Omental fat pad (tissue), 4 donors: ENCODE data around the gene FRYL. TPM values are rescaled to one million over a fixed set of nuclear protein-coding genes. Genes with fewer than 3 reads are reported as not detected.
"Not testable (repeated sequence)": the region's sequence is repeated elsewhere in the genome, so short reads cannot be mapped to it uniquely, and the experiment has no call there.

Experiments
- ATAC-seq: fragments of 150-250 bp; one replicate; pipeline ENCODE4 v1.9.1; 2016; ENCODE audit warnings: mild to moderate bottlenecking, moderate library complexity; ENCODE audit not compliant: low FRiP score
- DNase-seq: peaks from one replicate; pipeline ENCODE4 v3.0.0-alpha.2; 2019; ENCODE audit warnings: low spot score
- total RNA-seq, 4 donors: library from RNA; depleted of rRNA; stranded (reverse); fragments of >200 nt; gene quantifications; one replicate each; pipeline ENCODE4 v1.1.0, GENCODE V29; 2016
- TF ChIP-seq, protein P1 (sequence below), 3 donors: fragments of 450-650 bp; IDR thresholded peaks; one replicate each; pipeline ENCODE4 v1.5.1; 2016 to 2017; ENCODE audit warnings: antibody characterized with exemption in 3 of 3, mild to moderate bottlenecking in 3 of 3, moderate library complexity in 2 of 3

The FRYL gene
- total RNA-seq, 4 donors from 2014 or later: 45.2 to 143 (median 48.7) TPM

GRCh38 chr4:48772556-48772955 lies 7.5 kb downstream of the FRYL start:
- ATAC-seq: no peak

DNA sequence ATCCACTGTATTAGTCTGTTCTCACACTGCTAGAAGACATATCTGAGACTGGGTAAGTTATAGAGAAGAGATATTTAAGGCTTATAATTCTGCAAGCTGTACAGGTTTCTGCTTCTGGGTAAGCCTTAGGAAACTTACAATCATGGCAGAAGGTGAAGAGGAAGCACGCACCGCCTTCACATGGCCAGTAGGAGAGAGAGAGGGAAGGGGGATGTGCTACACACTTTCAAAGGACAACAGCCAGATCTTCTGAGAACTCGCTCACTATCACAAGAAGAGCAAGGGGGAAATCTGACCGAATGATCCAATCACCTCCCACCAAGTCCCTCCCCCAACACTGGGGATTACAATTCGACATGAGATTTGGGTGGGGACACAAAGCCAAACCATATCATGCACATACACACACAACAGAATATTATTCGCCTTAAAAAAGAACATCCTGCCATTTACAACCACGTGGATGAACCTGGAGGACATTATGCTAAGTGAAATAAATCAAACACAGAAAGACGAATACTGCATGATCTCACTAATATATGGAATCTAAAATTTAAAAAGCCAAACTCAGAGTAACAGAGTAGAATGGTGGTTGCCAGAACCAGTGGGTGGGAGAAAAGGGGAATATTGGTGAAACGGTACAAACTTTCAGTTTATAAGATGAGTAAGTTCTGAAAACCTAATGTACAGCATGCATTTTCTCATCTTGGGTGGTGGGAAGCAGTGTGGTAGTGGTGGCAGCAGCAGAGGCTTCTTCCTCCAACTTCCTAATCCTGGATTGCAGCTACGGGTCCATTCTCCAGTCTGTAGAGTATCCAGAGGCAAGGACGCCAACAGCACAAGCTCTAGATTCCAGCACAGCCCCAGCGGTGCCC lies 12.8 kb downstream of the FRYL start:
- DNase-seq (no peak), ATAC-seq (no peak)
- TF ChIP-seq, protein P1, sequence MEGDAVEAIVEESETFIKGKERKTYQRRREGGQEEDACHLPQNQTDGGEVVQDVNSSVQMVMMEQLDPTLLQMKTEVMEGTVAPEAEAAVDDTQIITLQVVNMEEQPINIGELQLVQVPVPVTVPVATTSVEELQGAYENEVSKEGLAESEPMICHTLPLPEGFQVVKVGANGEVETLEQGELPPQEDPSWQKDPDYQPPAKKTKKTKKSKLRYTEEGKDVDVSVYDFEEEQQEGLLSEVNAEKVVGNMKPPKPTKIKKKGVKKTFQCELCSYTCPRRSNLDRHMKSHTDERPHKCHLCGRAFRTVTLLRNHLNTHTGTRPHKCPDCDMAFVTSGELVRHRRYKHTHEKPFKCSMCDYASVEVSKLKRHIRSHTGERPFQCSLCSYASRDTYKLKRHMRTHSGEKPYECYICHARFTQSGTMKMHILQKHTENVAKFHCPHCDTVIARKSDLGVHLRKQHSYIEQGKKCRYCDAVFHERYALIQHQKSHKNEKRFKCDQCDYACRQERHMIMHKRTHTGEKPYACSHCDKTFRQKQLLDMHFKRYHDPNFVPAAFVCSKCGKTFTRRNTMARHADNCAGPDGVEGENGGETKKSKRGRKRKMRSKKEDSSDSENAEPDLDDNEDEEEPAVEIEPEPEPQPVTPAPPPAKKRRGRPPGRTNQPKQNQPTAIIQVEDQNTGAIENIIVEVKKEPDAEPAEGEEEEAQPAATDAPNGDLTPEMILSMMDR (IDR thresholded peaks at IDR 0.05): no peak

More at GRCh38 chr4:48772556-48772955, 7.5 kb downstream of the FRYL start:
- TF ChIP-seq, protein P1 (IDR thresholded peaks at IDR 0.05): no peak
- no peak for DNase-seq

GRCh38 chr4:48766131-48766792 lies 13.8 kb downstream of the FRYL start:
- no peak for DNase-seq
- no peak for ATAC-seq
- TF ChIP-seq, protein P1 (IDR thresholded peaks at IDR 0.05): no peak

- ATAC-seq (no peak), DNase-seq (no peak)
- TF ChIP-seq, protein P1 (IDR thresholded peaks at IDR 0.05): no peak
These were observed 17.7 kb downstream of the FRYL start for GRCh38 chr4:48762408-48762807.

- DNase-seq: no peak
- TF ChIP-seq, protein P1 (IDR thresholded peaks at IDR 0.05): no peak
- no peak for ATAC-seq
These were observed 18.8 kb downstream of the FRYL start for GRCh38 chr4:48761286-48761685.

GRCh38 chr4:48758703-48759102 lies 21.4 kb downstream of the FRYL start:
- not testable (repeated sequence) for DNase-seq, ATAC-seq

GRCh38 chr4:48756689-48757220 lies 23.3 kb downstream of the FRYL start:
- TF ChIP-seq, protein P1 (IDR thresholded peaks at IDR 0.05): no peak
- DNase-seq (no peak), ATAC-seq (no peak)
